Effector memory CD8-positive, alpha-beta T cell (primary cell): ENCODE results near the gene MYBPH.

ENCODE experiments used
- ATAC-seq: fragments of 150-1000 bp; cut with Tn5 transposase; replicated peaks from 2 replicates; pipeline ENCODE4 v1.10.0; 2021; ENCODE audit warnings: mild to moderate bottlenecking, moderate library complexity
- DNase-seq, 3 experiments: peaks; one replicate each; pipeline ENCODE4 v3.0.0; 2021
- H3K27ac Mint-ChIP-seq, 2 donors: one replicate each; pipeline ENCODE4 v1.8.0; 2022; ENCODE audit warnings: mild to moderate bottlenecking in 2 of 2, mixed read lengths in 2 of 2, moderate library complexity in 2 of 2
- H3K27me3 Mint-ChIP-seq, 2 donors: one replicate each; pipeline ENCODE4 v1.8.0; 2022; ENCODE audit warnings: mixed read lengths in 2 of 2
- H3K36me3 Mint-ChIP-seq: one replicate; pipeline ENCODE4 v1.8.0; 2022; ENCODE audit warnings: mild to moderate bottlenecking, moderate library complexity, mixed read lengths; ENCODE audit not compliant: insufficient read depth
- H3K4me1 Mint-ChIP-seq, 2 donors: one replicate each; pipeline ENCODE4 v1.8.0; 2022; ENCODE audit warnings: low read depth in 2 of 2, mixed read lengths in 2 of 2
- H3K4me3 Mint-ChIP-seq, 2 donors: one replicate each; pipeline ENCODE4 v1.8.0; 2022; ENCODE audit warnings: mild to moderate bottlenecking in 2 of 2, mixed read lengths in 2 of 2, moderate library complexity in 2 of 2
- H3K9me3 Mint-ChIP-seq, 2 donors: one replicate each; pipeline ENCODE4 v1.8.0; 2022; ENCODE audit warnings: mixed read lengths in 2 of 2

MYBPH gene

GRCh38 chr1:203190949-203191348 is 15.3 kb upstream of the MYBPH start:
- H3K4me3 Mint-ChIP-seq = no peak overlapping the region
- no peak for ATAC-seq
- DNase-seq = no peak
- peaks cover 28 to 30% of the 10 kb centered on the region in 2 donors for H3K27me3 Mint-ChIP-seq
- H3K4me1 Mint-ChIP-seq = no peaks in the 10 kb centered on the region
- no peaks in the 10 kb centered on the region for H3K36me3 Mint-ChIP-seq
- H3K27ac Mint-ChIP-seq = no peak overlapping the region
- no peaks in the 10 kb centered on the region for H3K9me3 Mint-ChIP-seq

DNA sequence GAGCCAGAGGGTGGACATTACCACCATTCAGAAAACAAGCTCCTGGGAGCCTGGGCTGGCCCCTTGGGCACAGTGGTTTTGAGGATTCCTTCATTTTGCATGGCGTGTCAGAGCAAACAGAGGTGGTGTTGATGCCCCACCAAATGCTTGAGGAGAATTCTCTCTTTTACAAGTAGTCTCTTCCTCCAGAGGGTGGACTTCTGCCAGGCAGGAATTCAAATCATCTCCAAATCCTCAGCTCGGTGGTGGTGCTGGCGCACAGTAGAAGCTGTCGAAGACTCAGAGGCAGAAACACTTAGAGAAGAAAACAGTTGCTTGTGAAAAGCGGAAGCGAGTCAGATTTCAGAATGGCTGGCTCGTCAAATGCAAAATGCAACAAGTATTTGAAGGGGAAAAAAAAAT is 14.3 kb upstream of the MYBPH start:
- Mint-ChIP-seq H3K4me1 (no peaks in the 10 kb centered on the region), H3K36me3 (no peaks in the 10 kb centered on the region), H3K27me3 (peaks cover 24 to 29% of the 10 kb centered on the region in 2 donors), H3K27ac (no peak overlapping the region), H3K4me3 (no peak overlapping the region), H3K9me3 (no peaks in the 10 kb centered on the region)
- DNase-seq (no peak), ATAC-seq (no peak)

- Mint-ChIP-seq H3K9me3 (no peaks in the 10 kb centered on the region), H3K27ac (no peak overlapping the region), H3K27me3 (peaks cover 22 to 40% of the 10 kb centered on the region in 2 donors), H3K36me3 (peaks cover 3% of the 10 kb centered on the region), H3K4me3 (no peak overlapping the region), H3K4me1 (no peaks in the 10 kb centered on the region)
- DNase-seq (no peak), ATAC-seq (no peak)
These were observed 13.1 kb upstream of the MYBPH start for GRCh38 chr1:203188686-203189232.

DNA sequence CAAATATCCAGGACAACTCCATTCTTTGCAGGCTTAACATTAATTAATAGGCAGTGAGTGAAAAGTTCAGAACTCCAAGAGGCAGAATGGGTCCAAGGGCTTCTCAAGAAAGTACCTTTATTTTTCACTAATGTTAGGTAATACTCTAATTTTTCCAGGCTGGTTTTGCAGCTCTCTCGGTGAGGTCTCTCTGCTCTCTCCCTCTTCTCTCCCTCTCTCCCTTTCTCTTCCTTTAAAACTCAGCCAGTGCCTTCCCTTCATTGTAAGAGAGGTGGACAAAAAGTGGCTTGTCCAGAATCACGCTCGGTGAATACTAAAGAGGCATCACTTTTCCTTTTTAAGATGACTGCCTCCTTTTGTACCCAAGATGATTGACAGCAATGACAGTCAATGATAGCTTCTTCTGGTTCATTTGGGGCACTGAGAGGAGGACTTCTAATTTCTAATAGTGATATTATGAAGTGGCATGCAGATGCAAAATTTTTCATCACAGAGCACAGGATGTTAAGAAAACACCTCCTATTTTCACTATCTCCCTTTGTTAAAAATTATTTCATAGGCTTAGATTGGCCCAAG is 12.2 kb upstream of the MYBPH start:
- no peaks in the 10 kb centered on the region for H3K4me1 Mint-ChIP-seq
- H3K27me3 Mint-ChIP-seq = peaks cover 28 to 48% of the 10 kb centered on the region in 2 donors
- no peak for DNase-seq
- H3K9me3 Mint-ChIP-seq = no peaks in the 10 kb centered on the region
- H3K4me3 Mint-ChIP-seq = no peak overlapping the region
- H3K36me3 Mint-ChIP-seq = peaks cover 3% of the 10 kb centered on the region
- no peak for ATAC-seq
- H3K27ac Mint-ChIP-seq = no peak overlapping the region

GRCh38 chr1:203187304-203187685 is 11.7 kb upstream of the MYBPH start:
- Mint-ChIP-seq H3K9me3 (no peaks in the 10 kb centered on the region), H3K27me3 (peaks cover 28 to 53% of the 10 kb centered on the region in 2 donors), H3K4me3 (no peak overlapping the region), H3K4me1 (no peaks in the 10 kb centered on the region), H3K27ac (no peak overlapping the region), H3K36me3 (peaks cover 3% of the 10 kb centered on the region)
- no peak for ATAC-seq
- no peak for DNase-seq

DNA sequence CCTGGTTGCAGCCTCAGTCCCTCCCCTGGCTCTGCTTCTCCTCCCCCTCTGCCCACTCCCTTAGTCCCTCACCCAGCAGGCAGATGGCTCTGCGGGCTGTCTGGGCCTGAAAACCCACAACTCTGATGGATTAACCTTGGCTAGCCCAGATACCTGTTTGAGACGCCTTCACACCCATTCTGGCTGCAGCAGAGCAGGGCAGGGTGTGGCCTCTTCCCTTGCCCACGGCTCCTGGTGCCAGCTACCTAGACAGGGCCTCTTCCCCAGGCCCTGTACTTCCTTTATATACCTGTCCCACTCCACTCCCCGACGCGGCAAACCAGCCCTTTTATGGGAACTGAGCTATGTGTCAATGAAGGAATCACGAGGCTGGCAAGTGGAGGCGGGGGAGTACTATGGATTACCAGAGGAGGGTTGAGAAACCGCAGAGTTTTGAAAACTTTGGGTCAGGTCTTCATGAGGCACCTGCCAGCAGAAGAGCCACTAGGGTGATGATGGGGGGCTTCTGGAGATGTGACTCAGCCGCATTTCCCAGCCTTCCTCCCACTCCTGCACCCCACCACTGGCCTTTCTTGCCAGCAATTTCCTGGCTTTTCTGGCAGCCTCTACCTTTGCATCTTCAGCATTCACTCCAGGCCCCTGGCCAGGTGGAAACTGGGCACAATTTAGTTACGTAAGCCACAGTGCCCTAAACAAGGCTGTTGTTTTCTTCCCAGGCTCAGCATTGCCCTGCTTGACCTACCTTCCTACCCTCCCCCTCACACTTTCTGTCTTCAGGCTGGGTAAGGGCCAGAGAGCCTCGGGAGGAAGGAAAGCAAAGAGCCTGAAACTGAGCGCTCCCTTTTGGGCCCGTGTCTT is 11.0 kb upstream of the MYBPH start, which contains the start of gene CHI3L1:
Gene CHI3L1, minus strand, starts transcription at position 259 of the 858 bp plus-strand sequence. Its CDS starts 81 bp downstream, at position 178.
- H3K27me3 Mint-ChIP-seq = peaks cover 23 to 53% of the 10 kb centered on the region in 2 donors
- H3K4me3 Mint-ChIP-seq = no peak within 1 kb of the TSS
- peaks cover 3% of the 10 kb centered on the region for H3K36me3 Mint-ChIP-seq
- DNase-seq (no peak), ATAC-seq (no peak)
- H3K9me3 Mint-ChIP-seq = no peaks in the 10 kb centered on the region
- no peak within 1 kb of the TSS for H3K27ac Mint-ChIP-seq
- no peaks in the 10 kb centered on the region for H3K4me1 Mint-ChIP-seq

- DNase-seq (no peak), ATAC-seq (no peak)
- Mint-ChIP-seq H3K27me3 (peaks cover 20 to 53% of the 10 kb centered on the region in 2 donors), H3K4me1 (no peaks in the 10 kb centered on the region), H3K4me3 (no peak overlapping the region), H3K9me3 (no peaks in the 10 kb centered on the region), H3K36me3 (peaks cover 3% of the 10 kb centered on the region), H3K27ac (no peak overlapping the region)
These were observed 10.4 kb upstream of the MYBPH start for GRCh38 chr1:203186091-203186445.

GRCh38 chr1:203185585-203185984 is 10.0 kb upstream of the MYBPH start:
- ATAC-seq (no peak), DNase-seq (no peak)
- peaks cover 25 to 58% of the 10 kb centered on the region in 2 donors for H3K27me3 Mint-ChIP-seq
- H3K4me1 Mint-ChIP-seq = no peaks in the 10 kb centered on the region
- no peaks in the 10 kb centered on the region for H3K9me3 Mint-ChIP-seq
- H3K36me3 Mint-ChIP-seq = peaks cover 3% of the 10 kb centered on the region
- H3K4me3 Mint-ChIP-seq = no peak overlapping the region
- no peak overlapping the region for H3K27ac Mint-ChIP-seq

DNA sequence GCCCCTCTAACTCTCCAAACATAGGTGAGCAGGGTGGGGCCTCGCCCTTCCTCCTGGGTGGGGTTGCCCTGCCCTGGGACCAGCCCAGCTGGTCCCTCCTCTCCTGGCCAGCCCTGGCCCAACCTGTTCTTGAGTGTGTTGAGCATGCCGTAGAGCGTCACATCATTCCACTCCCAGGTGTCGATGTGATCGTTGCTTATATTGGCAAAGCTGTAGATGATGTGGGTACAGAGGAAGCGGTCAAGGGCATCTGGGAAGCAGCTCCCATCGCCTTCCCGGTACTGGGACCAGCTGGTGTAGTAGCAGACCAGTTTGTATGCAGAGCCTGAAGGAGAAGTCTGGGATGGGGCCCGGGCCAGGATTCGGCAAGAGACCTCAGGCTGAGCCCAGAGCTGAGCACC is 9.4 kb upstream of the MYBPH start:
- no peak for DNase-seq
- no peak overlapping the region for H3K4me3 Mint-ChIP-seq
- no peak for ATAC-seq
- H3K27me3 Mint-ChIP-seq = peaks cover 25 to 61% of the 10 kb centered on the region in 2 donors
- no peak overlapping the region for H3K27ac Mint-ChIP-seq
- H3K4me1 Mint-ChIP-seq = no peaks in the 10 kb centered on the region
- peaks cover 3% of the 10 kb centered on the region for H3K36me3 Mint-ChIP-seq
- no peaks in the 10 kb centered on the region for H3K9me3 Mint-ChIP-seq

DNA sequence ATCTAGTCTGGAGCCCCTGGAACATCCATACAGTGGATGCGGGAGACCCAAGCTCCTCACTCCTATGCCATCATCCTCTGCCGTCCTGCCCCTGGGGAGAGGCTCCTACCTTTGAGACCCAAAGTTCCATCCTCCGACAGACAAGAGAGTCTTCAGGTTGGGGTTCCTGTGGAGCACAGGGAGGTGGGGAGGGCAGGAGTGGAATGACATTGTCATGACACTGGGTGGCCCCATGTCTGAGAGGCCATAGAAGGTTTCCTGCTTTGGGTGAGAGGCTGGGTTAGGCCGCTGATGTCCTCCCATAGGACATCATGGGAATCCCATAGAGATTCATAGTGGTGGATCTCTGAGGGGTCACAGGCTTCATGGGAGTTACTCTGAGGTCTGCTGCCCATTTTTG is 8.8 kb upstream of the MYBPH start:
- peaks cover 3% of the 10 kb centered on the region for H3K36me3 Mint-ChIP-seq
- H3K4me1 Mint-ChIP-seq = no peaks in the 10 kb centered on the region
- ATAC-seq (no peak), DNase-seq (no peak)
- H3K4me3 Mint-ChIP-seq = no peak overlapping the region
- no peak overlapping the region for H3K27ac Mint-ChIP-seq
- no peaks in the 10 kb centered on the region for H3K9me3 Mint-ChIP-seq
- peaks cover 20 to 67% of the 10 kb centered on the region in 2 donors for H3K27me3 Mint-ChIP-seq

DNA sequence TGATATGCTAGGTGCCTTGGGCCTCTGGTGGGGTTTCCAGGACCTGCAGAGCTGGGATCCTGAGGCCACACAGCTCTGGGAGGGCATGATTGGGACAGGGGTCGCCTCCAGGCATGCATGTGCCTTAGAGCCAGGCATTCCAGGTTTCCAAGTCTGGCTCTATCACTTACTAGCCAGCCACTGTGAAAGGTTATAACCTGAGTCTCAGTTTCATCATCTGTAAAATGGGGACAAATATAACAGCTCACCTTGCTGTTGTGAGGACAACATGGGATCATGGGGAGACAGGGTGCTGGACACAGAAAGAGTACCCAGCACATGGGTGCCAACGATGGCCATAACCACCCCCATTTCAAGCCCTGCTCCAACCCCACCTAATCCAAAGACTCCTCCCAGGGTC is 8.2 kb upstream of the MYBPH start:
- Mint-ChIP-seq H3K27me3 (peaks cover 18 to 73% of the 10 kb centered on the region in 2 donors), H3K9me3 (no peaks in the 10 kb centered on the region), H3K4me1 (no peaks in the 10 kb centered on the region), H3K36me3 (peaks cover 3% of the 10 kb centered on the region), H3K27ac (no peak overlapping the region), H3K4me3 (no peak overlapping the region)
- DNase-seq = no peak
- no peak for ATAC-seq

DNA sequence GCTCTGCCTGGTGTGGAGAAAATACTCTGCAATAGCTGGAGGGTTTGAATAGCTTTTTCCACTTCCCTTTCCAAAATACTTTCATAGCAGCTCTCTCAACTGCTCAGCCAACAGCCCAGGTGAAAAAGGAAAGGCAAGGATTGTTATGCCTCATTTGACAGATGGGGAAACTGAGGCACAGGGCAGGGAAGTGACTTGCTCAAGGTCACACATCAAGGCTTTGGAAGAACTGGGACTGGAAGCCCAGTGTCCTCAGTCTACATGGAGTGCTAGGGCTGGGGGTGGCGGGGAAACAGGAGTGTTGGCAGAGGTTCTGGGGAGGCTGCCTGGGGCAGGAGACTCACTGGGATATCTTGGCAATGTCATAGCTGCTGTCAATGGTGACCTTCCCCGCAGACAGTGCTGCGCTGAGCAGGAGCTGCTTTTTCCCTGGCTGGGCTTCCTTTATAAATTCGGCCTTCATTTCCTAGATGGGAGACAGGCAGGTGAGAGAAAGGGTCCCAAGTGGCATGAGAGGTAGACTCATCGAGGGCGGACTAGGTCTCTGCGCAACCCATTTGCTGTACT is 6.8 kb upstream of the MYBPH start:
- H3K27ac Mint-ChIP-seq = no peak overlapping the region
- H3K4me3 Mint-ChIP-seq = no peak overlapping the region
- H3K4me1 Mint-ChIP-seq = no peaks in the 10 kb centered on the region
- DNase-seq (no peak), ATAC-seq (no peak)
- H3K9me3 Mint-ChIP-seq = no peaks in the 10 kb centered on the region
- H3K27me3 Mint-ChIP-seq = peaks cover 32 to 87% of the 10 kb centered on the region in 2 donors
- peaks cover 3% of the 10 kb centered on the region for H3K36me3 Mint-ChIP-seq

DNA sequence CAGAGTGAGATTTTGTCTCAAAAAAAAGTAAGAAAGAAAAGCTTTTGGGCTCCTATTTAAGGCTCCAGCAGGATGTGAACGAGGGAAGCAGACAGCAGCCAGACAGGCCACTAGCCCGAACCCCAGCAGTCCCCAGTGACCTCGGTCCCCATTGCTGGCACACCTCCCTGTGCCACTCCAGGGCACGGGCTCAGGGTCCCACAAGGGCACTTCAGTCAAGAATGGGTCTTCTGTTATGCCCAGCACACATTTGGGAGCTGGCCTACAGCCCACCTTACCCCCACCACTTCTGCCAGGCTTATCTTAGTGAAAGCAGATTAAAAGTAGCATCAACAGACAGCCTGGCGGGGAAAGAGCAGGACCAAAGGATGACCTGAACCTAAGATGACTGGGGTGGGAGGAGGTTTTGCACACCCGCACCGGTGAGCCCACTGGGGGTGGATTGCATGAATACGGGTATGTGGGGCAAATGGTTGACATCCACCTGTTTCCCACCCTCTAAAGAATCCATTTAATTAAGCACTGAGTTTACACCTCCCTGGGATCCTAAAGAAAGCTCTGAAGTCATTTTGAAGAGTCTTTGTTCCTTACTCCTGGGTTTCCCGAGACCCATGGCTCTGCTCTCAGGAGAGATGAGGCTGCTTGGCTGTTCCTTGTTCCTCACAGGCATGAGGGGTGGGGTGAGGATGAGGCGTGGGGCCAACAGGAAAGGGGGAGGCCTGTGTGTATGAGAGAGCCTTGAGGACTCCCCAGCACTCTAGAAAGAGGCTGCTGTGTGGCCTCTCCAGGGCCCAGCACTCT is 6.2 kb upstream of the MYBPH start:
- peaks cover 32 to 90% of the 10 kb centered on the region in 2 donors for H3K27me3 Mint-ChIP-seq
- H3K27ac Mint-ChIP-seq = no peak overlapping the region
- no peaks in the 10 kb centered on the region for H3K9me3 Mint-ChIP-seq
- peaks cover 3% of the 10 kb centered on the region for H3K36me3 Mint-ChIP-seq
- ATAC-seq = no peak
- H3K4me1 Mint-ChIP-seq = no peaks in the 10 kb centered on the region
- DNase-seq = no peak
- H3K4me3 Mint-ChIP-seq = no peak overlapping the region
